ENCODE data around the gene ATOH8. TPM values are rescaled to one million over a fixed set of nuclear protein-coding genes. Genes with fewer than 3 reads are reported as not detected.

The ATOH8 gene
- total and polyA plus RNA-seq, 10 of the 15 experiments (the other 5 are each of a cell fraction or from before 2014, with no cell fraction given): 0.03 to 0.60 TPM; not detected in 8

GRCh38 chr2:85728883-85729824, 24.6 kb upstream of the ATOH8 start (continued):
- TF ChIP-seq SMC3 (IDR thresholded peaks at IDR 0.05; ENCODE audit: borderline replicate concordance, low read length): peak; percentile 97
- no peak for TF ChIP-seq RELA (IDR thresholded peaks at IDR 0.05; ENCODE audit: borderline replicate concordance, partially characterized antibody)
- no peak for TF ChIP-seq KLF5 (IDR thresholded peaks at IDR 0.05; ENCODE audit: partially characterized antibody)
- 0 out of 2 replicates have a peak, but pooled peaks have one; percentile 47 for TF ChIP-seq E2F4 (IDR thresholded peaks at IDR 0.05; ENCODE audit: low read depth, low read length)
- no peak for TF ChIP-seq ZNF274 (IDR thresholded peaks at IDR 0.05; ENCODE audit: insufficient read depth, insufficient read length)
- TF ChIP-seq SMAD1 (IDR thresholded peaks at IDR 0.05; ENCODE audit: low read depth, partially characterized antibody): no peak
- TF ChIP-seq EP300 (IDR thresholded peaks at IDR 0.05; ENCODE audit: borderline replicate concordance in 1 of 2, control insufficient read depth in 1 of 2, low read depth in 2 of 2, low read length in 2 of 2): no peak
- TF ChIP-seq NR2C1 (IDR thresholded peaks at IDR 0.05): no peak
- TF ChIP-seq NR2F1 (conservative IDR thresholded peaks at IDR 0.05): peak; percentile 60; the same call in 1 of the 2 replicates
- TF ChIP-seq GATAD2B (conservative IDR thresholded peaks at IDR 0.05; ENCODE audit: low read depth): peak; percentile 83; the same call in 1 of the 2 replicates
- no peak for TF ChIP-seq CHD2 (IDR thresholded peaks at IDR 0.05; ENCODE audit: borderline replicate concordance, low read depth, low read length)
- no peak for TF ChIP-seq RAD51 (IDR thresholded peaks at IDR 0.05)
- peak; percentile 49 to 51; a peak in 2 of 4 replicates for TF ChIP-seq IKZF2 (IDR thresholded peaks at IDR 0.05)
- no peak for TF ChIP-seq ZBTB40 (IDR thresholded peaks at IDR 0.05; ENCODE audit: borderline replicate concordance)
- peak; percentile 91 for TF ChIP-seq MEF2B (IDR thresholded peaks at IDR 0.05; ENCODE audit: partially characterized antibody, poor library complexity, severe bottlenecking)
- TF ChIP-seq RELB (IDR thresholded peaks at IDR 0.05; ENCODE audit: low read depth): peak; percentile 66; the same call in 1 of the 2 replicates
- TF ChIP-seq IRF4 (IDR thresholded peaks at IDR 0.05; ENCODE audit: low read depth, low read length): peak; percentile 66; the same call in 1 of the 2 replicates
- no peak for TF ChIP-seq CBX5 (IDR thresholded peaks at IDR 0.05; ENCODE audit: low read depth)
